Measurements from ENCODE around the gene MLXIPL. TPM values are rescaled to one million over a fixed set of nuclear protein-coding genes. Genes with fewer than 3 reads are reported as not detected.

MLXIPL gene
- total and polyA plus RNA-seq, 4 donors: 50.3 to 384 (median 232) TPM

DNA sequence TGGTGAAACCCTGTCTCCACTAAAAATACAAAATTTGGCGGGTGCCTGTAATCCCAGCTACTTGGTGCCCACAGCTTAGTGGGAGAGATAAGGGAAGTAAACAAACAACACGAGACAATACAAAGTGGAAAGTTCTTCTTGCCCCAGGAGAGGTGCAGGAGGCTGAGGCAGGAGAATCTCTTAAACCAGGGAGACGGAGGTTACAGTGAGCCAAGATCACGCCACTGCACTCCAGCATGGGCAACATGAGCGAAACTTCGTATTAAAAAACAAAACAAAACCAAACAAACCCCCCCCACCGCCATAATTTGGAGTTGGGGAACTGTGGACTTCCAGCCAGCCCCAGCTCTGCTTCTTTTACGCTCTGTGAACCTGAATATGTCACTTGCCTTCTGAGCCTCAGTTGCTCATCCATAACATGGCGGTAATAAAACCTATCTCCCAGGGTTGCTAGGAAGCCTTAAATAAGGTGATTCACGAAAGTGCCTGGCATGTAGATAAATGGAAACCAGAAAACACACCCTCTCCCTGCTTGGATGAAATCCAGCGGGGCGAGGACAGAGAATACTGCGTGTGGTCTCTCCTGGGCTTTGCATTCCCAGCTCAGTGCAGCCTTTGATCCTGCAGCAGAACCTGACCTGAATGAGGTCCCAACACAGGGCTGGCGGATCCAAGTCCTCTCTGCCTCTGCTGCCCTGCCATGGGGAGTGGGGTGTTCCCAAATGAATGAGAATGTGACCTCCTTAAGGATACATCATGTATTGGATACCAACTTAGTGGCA lies 10.2 kb downstream of the MLXIPL start:
- TF ChIP-seq YY1 (IDR thresholded peaks at IDR 0.05) (peak; percentile 5), TAF1 (conservative IDR thresholded peaks at IDR 0.05) (no peak), HNF4G (IDR thresholded peaks at IDR 0.05) (peak; percentile 1), GABPA (IDR thresholded peaks at IDR 0.05 in 1 of 2, conservative IDR thresholded peaks at IDR 0.05 in 1 of 2) (no peak), ATF3 (IDR thresholded peaks at IDR 0.05) (no peak), JUND (IDR thresholded peaks at IDR 0.05) (peak in 1 of 2 donors; percentile 8), RAD21 (IDR thresholded peaks at IDR 0.05) (no peak), SP1 (IDR thresholded peaks at IDR 0.05) (peak; percentile 23), HNF4A (conservative IDR thresholded peaks at IDR 0.05) (peak; percentile 36 to 55)
- TF ChIP-seq, protein P1, sequence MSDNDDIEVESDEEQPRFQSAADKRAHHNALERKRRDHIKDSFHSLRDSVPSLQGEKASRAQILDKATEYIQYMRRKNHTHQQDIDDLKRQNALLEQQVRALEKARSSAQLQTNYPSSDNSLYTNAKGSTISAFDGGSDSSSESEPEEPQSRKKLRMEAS (IDR thresholded peaks at IDR 0.05): peak; percentile 15
- peaks cover 38 to 97% (median 85%) of the 10 kb centered on the region in 4 donors for H3K4me1 ChIP-seq (ENCODE audit: control insufficient read depth in 4 of 4, insufficient read depth in 4 of 4, low read length in 3 of 4)
- H3K36me3 ChIP-seq (ENCODE audit: control insufficient read depth in 4 of 4, insufficient read depth in 3 of 4, low read depth in 1 of 4, low read length in 3 of 4): peaks cover 6 to 16% (median 10%) of the 10 kb centered on the region in 4 donors
- H3K9ac ChIP-seq (ENCODE audit: low read depth in 1 of 2, low read length in 2 of 2): no peak overlapping the region
- H3K4me3 ChIP-seq (ENCODE audit: low read depth in 1 of 3, low read length in 3 of 3): no peak overlapping the region
- H3K27me3 ChIP-seq (ENCODE audit: control insufficient read depth in 4 of 4, insufficient read depth in 4 of 4, low read length in 3 of 4): no peaks in the 10 kb centered on the region
- 35% methylated on average over 14 of the region's 14 CpGs for WGBS
- H3K9me3 ChIP-seq (ENCODE audit: control insufficient read depth in 4 of 4, low read length in 3 of 4): no peaks in the 10 kb centered on the region
- peak overlapping the region; percentile 77 to 90 for H3K27ac ChIP-seq (ENCODE audit: low read depth in 1 of 2, low read length in 2 of 2)
- no peak for DNase-seq (ENCODE audit: low spot score)

DNA sequence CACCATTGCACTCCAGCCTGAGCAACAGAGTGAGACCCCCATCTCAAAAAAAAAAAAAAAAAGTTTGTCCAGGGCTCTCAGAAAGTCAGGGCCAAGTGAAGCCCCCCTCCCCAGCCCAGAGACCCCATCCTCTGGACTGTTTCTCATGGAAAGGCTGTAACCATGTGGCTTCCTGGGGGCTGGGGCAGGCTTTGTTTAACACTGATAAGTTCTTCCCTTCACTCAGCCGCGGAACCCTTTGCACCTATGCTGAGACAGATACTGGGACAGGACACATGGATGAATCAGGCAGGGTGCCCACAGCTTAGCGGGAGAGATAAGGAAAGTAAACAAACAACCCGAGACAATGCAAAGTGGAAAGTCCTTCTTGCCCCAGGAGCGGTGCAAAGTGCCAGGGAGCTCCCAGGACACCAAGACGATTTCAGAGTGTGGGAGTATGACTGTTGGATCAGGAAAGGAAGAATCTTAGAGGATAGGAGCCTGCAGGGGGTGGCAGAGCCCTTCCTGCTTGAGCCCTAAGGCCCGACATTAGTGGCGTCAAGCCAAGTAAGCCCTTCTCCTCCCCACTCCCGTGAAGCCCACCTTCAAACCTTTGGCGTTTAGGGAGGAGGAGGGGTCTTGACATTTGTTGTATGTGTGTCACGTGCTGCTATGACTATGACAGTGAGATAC lies 11.6 kb downstream of the MLXIPL start:
- H3K27me3 ChIP-seq (ENCODE audit: control insufficient read depth in 4 of 4, insufficient read depth in 4 of 4, low read length in 3 of 4): no peaks in the 10 kb centered on the region
- H3K9me3 ChIP-seq (ENCODE audit: control insufficient read depth in 4 of 4, low read length in 3 of 4): no peaks in the 10 kb centered on the region
- DNase-seq (ENCODE audit: low spot score): peak; percentile 66
- H3K9ac ChIP-seq (ENCODE audit: low read depth in 1 of 2, low read length in 2 of 2): no peak overlapping the region
- peaks cover 32 to 91% (median 80%) of the 10 kb centered on the region in 4 donors for H3K4me1 ChIP-seq (ENCODE audit: control insufficient read depth in 4 of 4, insufficient read depth in 4 of 4, low read length in 3 of 4)
- TF ChIP-seq, protein P1 (IDR thresholded peaks at IDR 0.05): peak; percentile 93
- peak; percentile 94 for TF ChIP-seq SP1 (IDR thresholded peaks at IDR 0.05)
- peak; percentile 51 to 87 for TF ChIP-seq JUND (IDR thresholded peaks at IDR 0.05)
- TF ChIP-seq EGR1 (IDR thresholded peaks at IDR 0.05; ENCODE audit: low read depth in 2 of 2): peak in 1 of 2 donors; percentile 41
- peak; percentile 82 for TF ChIP-seq ZBTB33 (IDR thresholded peaks at IDR 0.05)
- peak; percentile 92 for TF ChIP-seq HNF4G (IDR thresholded peaks at IDR 0.05)
- TF ChIP-seq FOXA1 (IDR thresholded peaks at IDR 0.05): peak; percentile 92
- no peak for TF ChIP-seq TAF1 (conservative IDR thresholded peaks at IDR 0.05)
- TF ChIP-seq, protein P2, sequence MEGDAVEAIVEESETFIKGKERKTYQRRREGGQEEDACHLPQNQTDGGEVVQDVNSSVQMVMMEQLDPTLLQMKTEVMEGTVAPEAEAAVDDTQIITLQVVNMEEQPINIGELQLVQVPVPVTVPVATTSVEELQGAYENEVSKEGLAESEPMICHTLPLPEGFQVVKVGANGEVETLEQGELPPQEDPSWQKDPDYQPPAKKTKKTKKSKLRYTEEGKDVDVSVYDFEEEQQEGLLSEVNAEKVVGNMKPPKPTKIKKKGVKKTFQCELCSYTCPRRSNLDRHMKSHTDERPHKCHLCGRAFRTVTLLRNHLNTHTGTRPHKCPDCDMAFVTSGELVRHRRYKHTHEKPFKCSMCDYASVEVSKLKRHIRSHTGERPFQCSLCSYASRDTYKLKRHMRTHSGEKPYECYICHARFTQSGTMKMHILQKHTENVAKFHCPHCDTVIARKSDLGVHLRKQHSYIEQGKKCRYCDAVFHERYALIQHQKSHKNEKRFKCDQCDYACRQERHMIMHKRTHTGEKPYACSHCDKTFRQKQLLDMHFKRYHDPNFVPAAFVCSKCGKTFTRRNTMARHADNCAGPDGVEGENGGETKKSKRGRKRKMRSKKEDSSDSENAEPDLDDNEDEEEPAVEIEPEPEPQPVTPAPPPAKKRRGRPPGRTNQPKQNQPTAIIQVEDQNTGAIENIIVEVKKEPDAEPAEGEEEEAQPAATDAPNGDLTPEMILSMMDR (IDR thresholded peaks at IDR 0.05; ENCODE audit: low read depth, low read length, missing input control): no peak
- peak; percentile 88 to 96 for TF ChIP-seq RXRA (IDR thresholded peaks at IDR 0.05)
- peak; percentile 69 for TF ChIP-seq REST (IDR thresholded peaks at IDR 0.05)
- peak; percentile 91 for TF ChIP-seq FOXA2 (IDR thresholded peaks at IDR 0.05)
- TF ChIP-seq YY1 (IDR thresholded peaks at IDR 0.05): peak; percentile 64
- TF ChIP-seq RAD21 (IDR thresholded peaks at IDR 0.05): peak; percentile 55 to 64
- TF ChIP-seq NR2F2 (IDR thresholded peaks at IDR 0.05): peak; percentile 32
- TF ChIP-seq ATF3 (IDR thresholded peaks at IDR 0.05): no peak
- peak; percentile 98 for TF ChIP-seq HNF4A (conservative IDR thresholded peaks at IDR 0.05)
- TF ChIP-seq GABPA (IDR thresholded peaks at IDR 0.05 in 1 of 2, conservative IDR thresholded peaks at IDR 0.05 in 1 of 2): no peak
- no peak overlapping the region for H3K4me3 ChIP-seq (ENCODE audit: low read depth in 1 of 3, low read length in 3 of 3)
- peak overlapping the region; percentile 77 to 90 for H3K27ac ChIP-seq (ENCODE audit: low read depth in 1 of 2, low read length in 2 of 2)
- peaks cover 7 to 10% (median 9%) of the 10 kb centered on the region in 4 donors for H3K36me3 ChIP-seq (ENCODE audit: control insufficient read depth in 4 of 4, insufficient read depth in 3 of 4, low read depth in 1 of 4, low read length in 3 of 4)
- WGBS: 6% methylated on average over 11 of the region's 11 CpGs

All from liver (tissue), 9 donors.